Tibial nerve (tissue), 4 donors: ENCODE results near the gene IL27RA.
A peak's percentile ranks its signal among the peaks of the same experiment; 100 is the strongest.

ENCODE experiments used
- EP300 ChIP-seq, 2 donors: sonication (generic); formaldehyde crosslinking; IDR thresholded peaks; one replicate each; pipeline ENCODE4 v1.6.1; 2017; ENCODE audit warnings: antibody characterized with exemption in 2 of 2, mild to moderate bottlenecking in 1 of 2
- TF ChIP-seq, protein P1 (sequence below), 5 experiments: fragments of 200-600 bp in 3 of 5; fragments of 450-650 bp in 2 of 5; sonication (generic) in 3 of 5; IDR thresholded peaks; one replicate each; pipeline ENCODE4 v1.5.1; 2016 to 2019; ENCODE audit warnings: antibody characterized with exemption in 5 of 5, mild to moderate bottlenecking in 3 of 5, moderate library complexity in 2 of 5

- TF ChIP-seq, protein P1, sequence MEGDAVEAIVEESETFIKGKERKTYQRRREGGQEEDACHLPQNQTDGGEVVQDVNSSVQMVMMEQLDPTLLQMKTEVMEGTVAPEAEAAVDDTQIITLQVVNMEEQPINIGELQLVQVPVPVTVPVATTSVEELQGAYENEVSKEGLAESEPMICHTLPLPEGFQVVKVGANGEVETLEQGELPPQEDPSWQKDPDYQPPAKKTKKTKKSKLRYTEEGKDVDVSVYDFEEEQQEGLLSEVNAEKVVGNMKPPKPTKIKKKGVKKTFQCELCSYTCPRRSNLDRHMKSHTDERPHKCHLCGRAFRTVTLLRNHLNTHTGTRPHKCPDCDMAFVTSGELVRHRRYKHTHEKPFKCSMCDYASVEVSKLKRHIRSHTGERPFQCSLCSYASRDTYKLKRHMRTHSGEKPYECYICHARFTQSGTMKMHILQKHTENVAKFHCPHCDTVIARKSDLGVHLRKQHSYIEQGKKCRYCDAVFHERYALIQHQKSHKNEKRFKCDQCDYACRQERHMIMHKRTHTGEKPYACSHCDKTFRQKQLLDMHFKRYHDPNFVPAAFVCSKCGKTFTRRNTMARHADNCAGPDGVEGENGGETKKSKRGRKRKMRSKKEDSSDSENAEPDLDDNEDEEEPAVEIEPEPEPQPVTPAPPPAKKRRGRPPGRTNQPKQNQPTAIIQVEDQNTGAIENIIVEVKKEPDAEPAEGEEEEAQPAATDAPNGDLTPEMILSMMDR (IDR thresholded peaks at IDR 0.05), result peak; percentile 30 to 99 (median 96)
- peak in 1 of 2 donors; percentile 34 for TF ChIP-seq EP300 (IDR thresholded peaks at IDR 0.05)
Observed at GRCh38 chr19:14073261-14073924, 41.8 kb downstream of the IL27RA start.
